K562 (cell line): ENCODE results near the gene ARL13B. TPM values are rescaled to one million over a fixed set of nuclear protein-coding genes. Genes with fewer than 3 reads are reported as not detected.
"Not testable (repeated sequence)": the region's sequence is repeated elsewhere in the genome, so short reads cannot be mapped to it uniquely, and the experiment has no call there.

ENCODE experiments used
- ATAC-seq: fragments of 200-7000 bp; cut with Tn5 transposase; 3 replicates; pipeline ENCODE4 v1.9.1; 2020; ENCODE audit warnings: moderate library complexity
- BruUV-seq: library from RNA; stranded (reverse); fragments of 400-500 nt; replicated peaks from 2 replicates; lab custom pipeline; 2021; lab: Mats Ljungman, UMichigan
- CTCF ChIA-PET: fragments of 300-600 bp; formaldehyde crosslinking; extraction: SDS; loops from one replicate; lab custom pipeline; 2021; ENCODE audit warnings: low intra/inter-chr PET ratio; lab: Yijun Ruan, JAX
- POLR2A ChIA-PET: fragments of 300-600, 350-650 bp; sonication (Branson Sonifier 250); formaldehyde crosslinking; extraction: SDS; loops from one replicate; lab custom pipeline; 2021; ENCODE audit warnings: antibody characterized with exemption, inconsistent platforms; lab: Yijun Ruan, JAX
- DNase-seq, 4 experiments: peaks; one replicate each; pipeline versions ENCODE4 v3.0.0 to v3.0.0-alpha.2; 2011 to 2018; ENCODE audit warnings: low spot score in 3 of 4, mixed read lengths in 3 of 4; ENCODE audit errors: extremely low read depth in 1 of 4
- FAIRE-seq: peaks from 2 replicates; lab custom pipeline; 2011; peaks lifted over from hg19 to GRCh38; lab: Jason Lieb, UNC
- H2AFZ ChIP-seq: 2 replicates; pipeline ENCODE4 v1.6.0; 2011; ENCODE audit warnings: low read depth, low read length, control low read depth, inconsistent platforms
- H3K27ac ChIP-seq: fragments of 200-600 bp; 3 replicates; pipeline ENCODE4 v1.8.0; 2011; ENCODE audit warnings: low read depth, mild to moderate bottlenecking, control low read depth, inconsistent platforms, low read length, moderate library complexity, mixed read lengths; ENCODE audit errors: extremely low read depth
- H3K27me3 ChIP-seq, 2 experiments: fragments of 300-600 bp in 1 of 2; 2 replicates in 1 of 2; 3 replicates in 1 of 2; pipeline versions ENCODE4 v1.6.0 to v1.8.0; 2011; ENCODE audit warnings: inconsistent platforms in 2 of 2, low read length in 2 of 2, mild to moderate bottlenecking in 1 of 2, mixed read lengths in 1 of 2, moderate library complexity in 1 of 2; ENCODE audit not compliant: control insufficient read depth in 2 of 2, insufficient read depth in 2 of 2
- H3K36me3 ChIP-seq: fragments of 300-600 bp; 3 replicates; pipeline ENCODE4 v1.8.0; 2011; ENCODE audit warnings: mild to moderate bottlenecking, low read length, inconsistent platforms; ENCODE audit not compliant: control insufficient read depth, insufficient read depth
- H3K4me1 ChIP-seq, 2 experiments: fragments of 200-600 bp in 1 of 2; replicated peaks in 1 of 2; 2 replicates in 1 of 2; 3 replicates in 1 of 2; pipeline versions ENCODE4 v1.5.1 to v1.8.0; 2011; ENCODE audit warnings: inconsistent platforms in 2 of 2, low read length in 2 of 2, mild to moderate bottlenecking in 1 of 2, mixed read lengths in 1 of 2, moderate library complexity in 1 of 2; ENCODE audit not compliant: control insufficient read depth in 2 of 2, insufficient read depth in 2 of 2
- H3K4me2 ChIP-seq: 2 replicates; pipeline ENCODE4 v1.6.1; 2011; ENCODE audit warnings: low read length, control low read depth, inconsistent platforms, mixed read lengths; ENCODE audit not compliant: insufficient read depth
- H3K4me3 ChIP-seq: fragments of 200-600 bp; sonication (generic), shearing (Covaris generic); 2 replicates; pipeline ENCODE4 v1.5.1; 2016; ENCODE audit warnings: control low read depth, inconsistent platforms
- H3K79me2 ChIP-seq: fragments of 200-600 bp; 3 replicates; pipeline ENCODE4 v1.8.0; 2011; ENCODE audit warnings: low read length, inconsistent platforms; ENCODE audit not compliant: control insufficient read depth, insufficient read depth
- H3K9ac ChIP-seq, 2 experiments: 2 replicates each; pipeline versions ENCODE4 v1.6.0 to v1.6.1; 2011; ENCODE audit warnings: low read depth in 2 of 2, low read length in 2 of 2, control low read depth in 1 of 2, inconsistent platforms in 1 of 2, mild to moderate bottlenecking in 1 of 2, mixed read lengths in 1 of 2; ENCODE audit not compliant: insufficient read depth in 1 of 2
- H3K9me1 ChIP-seq: one replicate; pipeline ENCODE4 v1.6.0; 2011; ENCODE audit warnings: inconsistent platforms, mild to moderate bottlenecking, low read length, moderate library complexity; ENCODE audit not compliant: control insufficient read depth, insufficient read depth
- H3K9me3 ChIP-seq: replicated peaks from 2 replicates; pipeline ENCODE4 v1.5.1; 2011; ENCODE audit warnings: low read depth, low read length, inconsistent platforms; ENCODE audit not compliant: control insufficient read depth, insufficient read depth
- H4K20me1 ChIP-seq: replicated peaks from 2 replicates; pipeline ENCODE4 v1.6.1; 2011; ENCODE audit warnings: low read length, inconsistent platforms, mixed read lengths; ENCODE audit not compliant: control insufficient read depth, insufficient read depth
- EGR1 ChIP-seq: fragments of 450-650 bp; conservative IDR thresholded peaks from 2 replicates; pipeline ENCODE4 v1.6.1; 2017; ENCODE audit warnings: mild to moderate bottlenecking
- NFIC ChIP-seq: fragments of 450-650 bp; IDR thresholded peaks from 2 replicates; pipeline ENCODE4 v1.6.1; 2017; ENCODE audit warnings: mild to moderate bottlenecking, inconsistent platforms
- ZFP36 ChIP-seq: fragments of 150-350 bp; IDR thresholded peaks from 2 replicates; pipeline ENCODE4 v1.6.1; 2018; ENCODE audit warnings: low read length, low read depth; ENCODE audit not compliant: partially characterized antibody
- ZNF12 ChIP-seq: sonication (generic); formaldehyde crosslinking; IDR thresholded peaks from 2 replicates; pipeline ENCODE4 v1.4.0; 2020; ENCODE audit warnings: mild to moderate bottlenecking, missing genetic modification reagents
- WGBS: fragments of 100-300 bp; shearing (Covaris generic); methylation state at CpG from one replicate; pipeline ENCODE4 v1.1.6; 2016; ENCODE audit warnings: low coverage, mixed read lengths; ENCODE audit not compliant: insufficient coverage; ENCODE audit errors: missing lambda C conversion rate; 5-methylcytosine and 5-hydroxymethylcytosine counted together
- in situ Hi-C: fragments of 300-500 bp; cut with MboI; formaldehyde crosslinking; loops from 4 replicates; pipeline ENCODE4 v1.15.0; 2018; ENCODE audit warnings: inconsistent platforms, mixed read lengths
- intact Hi-C: fragments of 100-400 bp; cut with micrococcal nuclease; formaldehyde crosslinking; loops from 2 replicates; pipeline ENCODE4 v1.14.2; 2022
- polyA plus RNA-seq, 8 experiments: library from polyadenylated mRNA; depleted of rRNA in 4 of 8; stranded (reverse) in 5 of 8; unstranded in 3 of 8; fragments of >200 nt; fragmentation: Nextera tagmentation in 2 of 8; fragmentation: Illumina TruSeq in 1 of 8; extraction: Ambion mirVana in 2 of 8; extraction: Trizol in 1 of 8; gene quantifications; 2 replicates each; pipeline versions ENCODE4 v1.2.1 to v1.2.3, GENCODE V29; 2011 to 2014; ENCODE audit warnings: inconsistent platforms in 1 of 8, missing spikeins in 1 of 8
- total RNA-seq, 7 experiments: library from RNA; depleted of rRNA in 6 of 7; stranded (reverse); fragments of >200 nt in 6 of 7; fragmentation: Illumina TruSeq in 2 of 7; extraction: Trizol in 2 of 7; gene quantifications; 2 replicates each; pipeline versions ENCODE4 v1.2.1 to v1.2.3, GENCODE V29; 2011 to 2021; ENCODE audit warnings: low replicate concordance in 1 of 7

ARL13B gene
- total and polyA plus RNA-seq, 9 of the 15 experiments (the other 6 are each of a cell fraction or from before 2014, with no cell fraction given): 4.1 to 16.9 (median 12.2) TPM

DNA sequence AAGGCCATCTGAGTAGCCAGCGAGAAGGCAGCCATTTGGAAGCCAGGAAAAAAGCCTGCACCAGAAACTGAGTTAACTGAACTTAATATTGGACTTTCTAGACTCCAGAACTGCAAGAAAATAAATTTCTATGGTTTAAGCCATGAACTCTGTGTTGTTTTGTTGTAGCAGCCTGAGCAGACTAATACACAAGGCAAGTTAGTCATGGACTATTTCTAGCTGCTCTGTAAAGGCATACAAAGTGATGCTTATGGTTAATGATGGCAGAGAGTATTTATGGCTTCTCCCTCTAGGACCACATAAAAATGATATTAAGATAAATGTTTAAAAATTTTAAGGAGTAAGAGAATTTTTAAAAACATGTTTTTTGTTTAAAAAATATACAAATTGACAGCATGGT is 43.4 kb upstream of the ARL13B start:
- no peaks in the 10 kb centered on the region for H3K9me1 ChIP-seq
- POLR2A ChIA-PET: no interaction called here
- H3K4me3 ChIP-seq: no peak overlapping the region
- CTCF ChIA-PET: no interaction called here
- H3K36me3 ChIP-seq: no peaks in the 10 kb centered on the region
- WGBS: 56% methylated on average over 1 of the region's 1 CpG
- no peak overlapping the region for H3K4me2 ChIP-seq
- H3K9ac ChIP-seq: no peak overlapping the region
- no peak for DNase-seq
- TF ChIP-seq ZNF12 (CRISPR knock-in tag) (peak; percentile 83; the same call in 1 of the 2 replicates), ZFP36 (no peak), NFIC (no peak)
- intact Hi-C loops (no loop called here), in situ Hi-C loops (no loop called here)
- no peak for ATAC-seq
- no peak overlapping the region for H3K27ac ChIP-seq
- H2AFZ ChIP-seq: no peak overlapping the region
- H3K4me1 ChIP-seq: peaks cover 0 to 5% of the 10 kb centered on the region in 2 experiments; a peak in 1 of 5 replicates
- no peaks in the 10 kb centered on the region for H3K9me3 ChIP-seq
- no peaks in the 10 kb centered on the region for H3K27me3 ChIP-seq
- no peak for FAIRE-seq
- H3K79me2 ChIP-seq: no peaks in the 10 kb centered on the region
- no TSS peak for BruUV-seq
- no peaks in the 10 kb centered on the region for H4K20me1 ChIP-seq

DNA sequence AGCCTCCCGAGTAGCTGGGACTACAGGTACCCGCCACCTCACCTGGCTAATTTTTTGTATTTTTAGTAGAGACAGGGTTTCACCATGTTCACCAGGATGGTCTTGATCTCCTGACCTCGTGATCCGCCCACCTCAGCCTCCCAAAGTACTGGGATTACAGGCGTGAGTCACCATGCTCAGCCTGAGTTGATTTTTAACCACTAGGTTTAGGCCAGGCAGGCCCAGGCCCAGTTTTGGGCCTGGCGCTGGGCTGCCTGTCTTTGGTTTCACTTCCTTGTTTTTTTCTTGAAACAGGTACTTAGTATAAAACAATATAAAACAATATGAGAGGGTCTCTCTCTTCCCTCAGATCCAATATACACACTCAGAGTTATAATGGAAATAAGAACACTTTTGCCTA is 42.5 kb upstream of the ARL13B start:
- intact Hi-C loops, H3K9me1 ChIP-seq, H3K4me2 ChIP-seq, POLR2A ChIA-PET, H3K9me3 ChIP-seq, DNase-seq, H3K4me3 ChIP-seq, H3K9ac ChIP-seq, CTCF ChIA-PET, H3K4me1 ChIP-seq, in situ Hi-C loops, H4K20me1 ChIP-seq, BruUV-seq, FAIRE-seq, H3K36me3 ChIP-seq, H3K79me2 ChIP-seq, ATAC-seq, H2AFZ ChIP-seq, H3K27me3 ChIP-seq, H3K27ac ChIP-seq: not testable (repeated sequence)
- 79% methylated on average over 4 of the region's 6 CpGs for WGBS
- TF ChIP-seq EGR1: peak; percentile 50; the same call in 1 of the 2 replicates
